HL-60 (cell line): ENCODE results near the gene SAFB2.

Experiments used
- POLR2AphosphoS5 ChIP-seq: IDR thresholded peaks from 2 replicates; pipeline ENCODE4 v1.6.1; 2012; ENCODE audit warnings: low read depth
- SPI1 ChIP-seq: IDR thresholded peaks from 2 replicates; pipeline ENCODE4 v1.6.1; 2012; ENCODE audit warnings: low read depth, mild to moderate bottlenecking, borderline replicate concordance

DNA sequence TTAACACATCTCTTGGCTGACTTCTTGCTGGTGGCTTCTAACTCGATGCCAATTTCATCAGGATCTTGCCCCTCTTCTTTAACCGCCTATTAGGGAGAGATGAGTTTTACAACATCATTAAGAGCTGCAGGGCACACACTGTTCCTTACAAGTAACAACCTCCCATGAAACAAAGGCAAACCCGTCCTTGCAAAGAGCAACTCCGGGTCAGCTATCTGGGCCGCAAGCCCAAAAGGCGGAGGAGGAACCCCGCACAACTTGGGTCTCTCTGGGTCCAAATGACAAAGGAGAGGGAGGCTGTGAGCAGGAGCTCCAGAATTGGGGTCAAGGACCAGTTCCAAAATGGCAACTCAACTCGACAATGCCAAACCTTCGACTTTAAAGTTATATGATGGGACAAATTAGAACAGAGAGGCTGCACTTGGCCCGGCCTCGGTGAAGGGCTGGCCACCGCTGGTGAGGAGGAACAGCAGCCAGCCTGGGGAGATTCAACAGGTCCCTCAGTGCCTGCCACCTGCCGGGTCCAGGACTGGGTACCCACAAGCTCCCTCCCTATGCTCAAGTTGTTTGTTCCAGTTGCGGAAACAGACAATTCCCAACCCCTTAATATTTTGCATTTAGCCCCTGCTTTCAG lies 1.1 kb downstream of the SAFB2 start:
- TF ChIP-seq SPI1 (no peak), POLR2AphosphoS5 (no peak)
